ENCODE data around the gene NFIB.

The NFIB gene

DNA sequence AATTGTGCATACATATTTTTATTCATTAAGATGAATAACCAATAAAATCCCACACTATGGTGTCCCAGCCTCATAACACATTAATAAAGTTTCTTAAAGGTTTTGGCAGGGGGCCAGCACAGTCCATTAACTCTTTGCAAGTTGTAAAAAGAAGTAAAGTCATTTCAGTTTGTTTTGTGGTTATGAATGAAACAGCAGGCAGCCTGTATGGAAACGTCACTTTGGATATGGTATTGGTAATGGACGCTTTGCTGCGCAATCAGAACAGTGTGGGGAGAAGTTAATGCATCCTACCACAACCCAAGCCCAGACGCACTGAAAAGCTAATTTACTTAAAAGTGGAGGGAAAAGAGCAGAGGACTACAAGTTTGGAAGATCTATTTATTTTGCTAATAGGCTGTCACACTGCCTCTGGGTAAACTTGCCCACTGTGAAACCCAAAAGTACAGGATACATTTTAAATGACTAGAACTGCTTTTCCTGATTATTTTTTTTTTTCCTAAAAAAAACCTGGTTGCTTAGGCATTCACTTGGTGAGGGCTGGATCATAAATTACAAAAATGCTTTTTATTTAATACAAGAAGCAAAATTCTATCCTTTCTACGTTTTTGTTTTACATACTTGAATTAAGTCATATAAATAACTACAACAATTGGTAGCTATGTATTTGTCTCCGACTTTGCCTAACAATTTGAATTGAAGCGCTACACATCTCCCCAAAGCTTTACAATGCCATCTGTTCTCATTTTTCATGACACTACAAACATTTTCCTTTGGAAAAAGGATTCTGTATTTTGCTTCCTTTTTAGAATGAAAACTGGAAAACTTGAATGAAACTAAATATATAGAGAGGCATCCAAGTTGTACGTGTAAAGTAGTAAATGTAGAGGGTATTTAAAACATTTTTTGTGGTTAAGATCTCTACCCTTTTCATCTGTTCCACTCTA, 104.3 kb downstream of the NFIB start:
- peak; percentile 51 for DNase-seq

DNA sequence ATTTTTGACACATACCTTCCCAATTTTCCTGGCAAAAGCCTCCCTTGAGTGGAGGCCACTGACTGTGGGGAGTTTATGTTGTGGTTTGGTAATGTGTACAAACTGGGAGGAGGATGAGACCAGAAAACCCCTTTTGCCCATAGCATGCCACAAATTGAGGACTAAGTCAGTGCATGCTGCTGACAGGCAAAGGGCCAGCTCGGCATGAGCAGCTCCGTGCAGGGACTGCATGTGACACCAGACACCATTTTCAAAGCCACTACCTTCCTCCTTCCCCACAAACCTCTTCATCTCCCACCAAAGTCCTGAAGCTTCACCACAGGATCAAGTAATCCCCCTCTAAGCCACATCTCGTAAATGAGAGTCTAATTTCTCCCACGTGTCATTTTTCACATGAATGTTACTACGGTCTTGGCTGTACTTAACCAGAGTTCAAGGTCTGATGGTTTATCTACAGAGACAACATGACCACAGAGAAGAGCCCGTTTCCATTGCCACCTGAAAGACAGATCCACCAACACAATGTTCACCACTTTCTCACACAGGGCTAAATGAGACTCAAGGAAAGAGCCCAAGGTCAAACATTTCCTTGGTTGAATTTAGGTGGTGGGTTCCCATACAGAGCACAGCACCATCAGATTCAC, 106.5 kb downstream of the NFIB start:
- DNase-seq = no peak

DNA sequence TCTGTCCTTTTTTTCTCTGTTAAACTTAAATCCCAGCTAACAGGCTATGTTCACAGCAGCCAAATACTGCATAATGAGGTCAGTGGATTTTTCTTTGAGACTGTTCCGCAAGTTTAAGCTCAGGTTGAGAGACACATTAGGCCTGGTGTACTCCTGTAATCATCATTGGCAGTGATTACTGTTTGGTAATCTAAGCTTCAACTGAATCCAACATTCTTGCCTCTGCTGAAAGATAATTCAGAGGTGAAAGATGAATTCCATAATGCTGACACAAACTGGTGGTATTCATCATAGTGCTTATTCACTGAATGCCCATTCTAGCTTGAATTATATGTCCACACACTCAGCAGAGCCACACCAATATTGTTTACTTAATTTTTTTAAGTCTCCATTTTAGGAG, 108.5 kb downstream of the NFIB start:
- no peak for DNase-seq

DNA sequence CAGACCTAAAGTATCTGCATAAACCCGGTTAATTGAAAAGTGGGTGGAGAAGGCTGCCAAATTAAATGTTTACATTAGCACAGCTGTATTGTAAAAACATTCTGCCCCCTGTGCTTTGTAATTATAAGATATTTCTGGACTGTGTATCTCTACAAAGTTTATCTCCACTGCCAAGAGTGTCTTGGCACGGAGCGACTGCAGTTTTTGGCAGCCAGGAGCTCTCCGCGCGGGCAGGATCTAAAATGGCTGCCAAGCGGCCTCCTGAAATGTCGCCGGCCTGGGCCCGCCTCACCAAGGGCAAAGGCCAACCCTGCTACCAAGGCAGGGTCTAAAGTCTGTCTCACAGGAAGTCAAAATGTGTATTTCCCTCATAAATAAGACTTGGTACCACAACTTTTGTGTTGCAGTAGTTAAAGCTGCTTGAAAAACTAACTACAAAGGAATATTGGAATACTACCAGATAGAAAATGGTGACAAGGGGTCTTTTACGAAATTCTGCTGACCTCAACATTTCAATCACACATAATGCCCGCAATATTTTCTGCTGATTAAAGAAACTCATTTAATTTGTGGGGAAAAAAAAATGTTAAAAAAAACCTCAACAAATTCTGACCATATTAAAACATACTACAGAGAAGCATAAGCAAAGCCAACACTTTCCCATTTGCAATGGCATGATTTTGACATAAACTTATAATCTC, 110.4 kb downstream of the NFIB start:
- DNase-seq = no peak

DNA sequence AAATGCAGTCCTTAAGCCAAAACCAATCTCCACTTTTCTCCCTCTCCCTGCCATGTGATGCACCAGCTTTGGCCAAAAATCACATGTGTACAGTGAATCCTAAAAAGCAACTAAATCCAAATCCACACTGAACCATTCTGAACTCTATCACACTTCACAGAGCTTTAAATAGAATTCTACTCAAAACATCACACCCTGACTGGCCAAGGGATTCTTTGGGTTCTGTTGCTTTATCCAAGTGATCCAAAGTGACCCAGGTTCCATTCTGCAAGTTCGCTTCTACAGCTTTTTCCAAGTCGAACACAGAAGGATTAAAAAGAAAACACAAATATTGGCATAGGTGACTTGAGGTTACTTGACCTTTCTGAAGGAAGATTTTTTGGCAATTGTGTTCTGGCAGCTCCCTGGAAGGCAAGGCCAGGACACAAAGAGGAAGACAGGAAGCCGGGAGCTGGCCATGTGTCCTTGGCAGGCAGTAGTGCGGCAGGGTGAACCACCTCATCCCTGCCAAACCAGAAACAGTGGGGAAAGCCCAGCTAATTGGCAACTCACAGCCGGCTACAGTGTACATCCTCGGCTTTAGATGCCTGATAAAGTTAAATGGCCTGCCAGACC, 115.0 kb downstream of the NFIB start:
- DNase-seq = no peak

DNA sequence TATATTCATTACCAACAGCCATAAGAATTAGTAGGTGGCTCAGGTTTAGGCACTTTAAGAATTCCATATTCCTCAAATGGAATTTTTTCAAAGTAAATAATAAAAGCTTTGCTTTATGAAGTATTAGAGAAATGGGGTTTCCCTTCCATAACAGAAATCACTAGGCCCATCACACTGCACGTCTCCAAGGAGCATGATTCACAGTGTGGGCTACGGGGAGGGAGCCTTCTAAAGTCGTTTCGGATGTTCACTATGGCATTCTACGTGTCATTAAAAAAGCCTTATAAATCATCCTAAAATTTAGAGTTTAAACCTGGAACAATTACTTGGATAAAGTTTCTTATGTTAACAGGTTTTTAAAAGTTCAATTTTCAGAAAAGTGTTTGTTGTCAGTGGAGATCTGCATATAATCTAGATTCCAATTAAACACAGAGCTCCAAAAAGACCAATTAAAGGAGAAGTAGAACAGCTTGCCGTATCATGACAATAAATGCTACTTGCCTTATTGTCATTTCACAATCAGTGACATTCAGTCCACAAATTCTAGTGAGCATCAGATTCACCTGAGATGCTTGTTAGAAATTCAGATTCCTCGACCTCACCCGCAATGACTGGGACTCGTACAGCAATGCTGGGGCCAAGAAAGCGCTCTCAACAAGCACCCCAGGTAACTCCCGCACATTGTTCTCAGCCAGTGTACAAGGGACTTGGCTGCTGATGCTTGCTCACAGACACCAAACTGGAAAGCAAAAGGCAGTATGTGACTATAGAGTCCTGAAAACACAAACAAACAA, 115.7 kb downstream of the NFIB start:
- no peak for DNase-seq

DNA sequence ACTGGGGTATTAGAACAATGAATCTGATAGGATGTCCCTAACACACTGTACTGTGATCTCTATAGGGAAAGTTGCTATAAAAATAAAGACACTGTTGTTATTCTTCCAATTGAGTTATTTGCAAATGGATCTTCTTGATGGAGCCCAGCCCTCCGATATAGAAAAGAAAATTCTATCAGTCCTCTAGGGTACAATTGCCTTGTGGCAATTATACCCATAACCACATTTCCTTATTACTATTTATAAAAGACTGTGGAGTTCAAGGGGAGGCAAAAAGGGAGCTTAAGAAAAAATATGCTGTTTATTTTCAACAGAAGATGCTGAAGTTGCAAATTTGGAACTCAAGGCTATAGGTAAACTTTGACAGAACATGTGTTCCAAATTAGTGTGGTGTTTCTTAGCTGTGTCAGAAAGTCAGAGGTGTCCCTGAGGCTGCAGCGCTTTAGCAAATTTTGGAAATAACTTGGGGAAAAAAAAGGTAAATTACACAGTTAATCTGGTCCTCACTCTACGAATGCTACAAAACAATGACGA, 116.5 kb downstream of the NFIB start:
- DNase-seq = no peak

DNA sequence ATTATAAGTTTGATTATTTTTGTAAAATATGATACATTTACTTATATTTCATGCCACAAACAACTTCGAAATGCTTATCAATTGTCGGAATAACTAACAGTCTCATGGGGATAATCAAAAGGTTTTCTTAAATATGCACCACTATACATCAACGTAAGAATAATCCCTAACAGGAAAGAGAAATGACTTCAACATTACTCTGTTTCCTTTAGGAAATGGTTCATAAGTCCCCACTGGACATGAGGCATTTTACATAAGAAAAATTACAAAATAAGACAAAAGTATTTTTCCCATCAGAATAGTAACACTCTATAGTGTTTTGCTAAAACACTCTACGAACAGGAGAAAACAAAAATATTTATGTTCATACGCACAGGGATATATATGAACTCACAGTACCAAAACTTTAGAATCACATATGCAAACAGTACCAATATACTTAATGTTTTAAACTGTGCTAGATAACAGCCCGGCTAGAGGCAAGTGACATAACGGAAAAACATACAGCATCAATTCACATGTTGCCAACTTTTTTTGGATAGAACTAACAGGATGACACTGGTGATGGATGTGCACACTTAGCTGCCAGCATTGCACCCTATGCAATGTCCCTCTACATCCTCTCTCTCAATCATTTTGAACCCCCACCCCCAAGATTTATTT, 120.5 kb downstream of the NFIB start:
- DNase-seq = no peak

DNA sequence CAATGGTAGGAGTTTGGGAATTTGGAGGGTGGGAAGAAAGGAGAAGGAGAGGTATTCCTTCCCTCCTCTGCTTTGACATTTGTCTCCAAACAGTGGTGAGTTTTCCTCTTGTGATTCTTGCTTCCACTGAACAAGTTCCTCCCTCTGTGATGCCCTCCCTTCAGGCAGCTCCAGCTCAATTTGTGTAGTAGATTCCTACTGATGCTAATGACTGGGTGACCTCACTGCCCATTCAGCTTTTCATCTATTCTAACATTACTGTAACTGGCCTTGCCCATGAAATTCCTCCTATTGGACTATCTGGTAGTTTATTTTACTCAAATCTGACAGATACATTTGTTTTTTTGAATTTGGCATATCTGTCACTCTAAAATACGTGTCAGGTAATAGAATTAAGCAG, 121.4 kb downstream of the NFIB start:
- DNase-seq = no peak

DNA sequence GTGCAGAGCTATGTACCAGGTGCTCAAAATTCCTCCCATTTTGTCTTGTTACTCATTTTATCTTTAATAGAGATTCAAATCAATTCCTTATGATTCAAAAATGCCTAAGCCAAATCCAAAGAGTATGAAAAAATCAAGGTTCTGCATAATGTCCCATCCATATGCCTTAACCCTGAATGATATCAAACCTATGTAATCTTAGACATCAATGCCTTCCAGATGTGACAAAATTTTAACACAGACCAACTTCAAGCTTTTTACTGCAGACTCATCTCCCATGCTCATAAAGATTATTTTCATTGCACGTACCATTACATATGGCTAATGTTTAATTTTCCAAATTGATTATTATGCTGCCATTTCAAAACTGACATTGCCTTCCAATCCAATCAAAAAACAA, 122.4 kb downstream of the NFIB start:
- no peak for DNase-seq

DNA sequence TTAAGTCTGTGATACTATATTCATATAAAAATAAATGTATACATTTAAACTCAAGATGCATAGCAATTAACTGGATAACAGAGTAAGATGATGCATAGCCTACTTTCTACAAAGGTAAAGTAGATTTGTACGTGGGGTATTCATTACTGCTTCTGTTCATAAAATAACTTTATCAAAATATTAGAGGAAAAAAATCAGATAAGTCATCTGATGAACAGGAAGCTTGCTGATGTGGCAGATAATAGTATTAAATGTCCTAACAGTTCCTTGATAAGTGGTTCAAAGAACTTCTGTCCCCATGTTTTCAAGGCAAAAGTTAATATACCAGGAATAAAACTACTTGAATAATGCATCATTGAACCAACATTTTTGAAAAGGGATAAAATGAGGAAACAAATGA, 123.7 kb downstream of the NFIB start:
- no peak for DNase-seq

DNA sequence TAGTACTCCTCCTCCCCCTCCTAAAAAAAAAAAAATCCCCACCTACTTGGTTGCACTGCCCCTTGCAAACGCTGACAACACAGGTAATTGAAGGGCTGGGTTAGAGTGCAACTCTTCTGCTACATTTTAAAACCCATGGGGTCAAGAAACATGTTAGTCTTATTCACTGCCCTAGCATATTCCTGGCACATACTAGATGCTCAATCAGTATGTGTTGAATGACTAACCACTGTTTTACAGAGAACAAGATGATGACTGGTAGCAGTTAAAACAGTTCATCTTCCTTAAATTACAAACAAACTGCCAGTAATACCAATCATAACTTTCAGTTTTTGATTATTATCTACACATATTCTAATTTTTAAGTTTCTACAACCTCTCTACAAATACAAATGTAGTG, 124.4 kb downstream of the NFIB start:
- no peak for DNase-seq

DNA sequence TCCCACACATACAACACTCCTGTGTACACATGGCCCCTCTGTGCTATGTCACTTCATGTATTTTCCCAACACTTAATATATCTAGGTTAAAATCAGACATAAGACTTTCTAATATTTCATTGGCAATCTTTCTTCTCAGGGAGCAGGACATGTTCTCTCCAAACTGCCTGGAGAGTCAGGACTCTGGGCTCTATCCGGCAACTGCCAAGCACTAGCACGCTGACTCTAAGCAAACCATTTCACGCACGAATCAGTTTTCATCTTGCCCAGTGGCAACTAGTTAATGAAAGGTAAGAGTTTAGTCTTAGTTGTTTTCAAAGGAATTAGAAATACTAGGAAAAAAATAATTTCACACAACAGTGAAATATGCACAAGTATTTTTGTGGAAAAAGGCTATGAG, 124.8 kb downstream of the NFIB start:
- DNase-seq = no peak

DNA sequence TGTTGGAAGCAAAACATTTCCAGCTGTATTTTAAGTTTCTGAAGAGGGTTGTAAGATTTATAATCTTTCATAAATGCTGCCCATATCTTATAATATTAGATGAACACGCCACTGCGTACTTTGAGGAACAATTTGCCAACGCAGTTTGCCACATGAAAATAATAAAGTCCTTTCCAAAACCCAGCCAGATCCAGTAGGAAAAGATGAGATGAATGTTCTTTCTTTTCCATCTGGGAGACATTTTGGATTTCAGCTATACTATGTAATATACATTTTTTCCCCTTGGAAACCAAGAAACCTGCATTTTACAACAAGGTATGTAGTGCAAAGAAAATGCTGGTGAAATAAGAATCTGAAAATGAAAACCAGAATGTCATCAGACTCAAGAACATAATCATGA, 125.4 kb downstream of the NFIB start:
- no peak for DNase-seq

DNA sequence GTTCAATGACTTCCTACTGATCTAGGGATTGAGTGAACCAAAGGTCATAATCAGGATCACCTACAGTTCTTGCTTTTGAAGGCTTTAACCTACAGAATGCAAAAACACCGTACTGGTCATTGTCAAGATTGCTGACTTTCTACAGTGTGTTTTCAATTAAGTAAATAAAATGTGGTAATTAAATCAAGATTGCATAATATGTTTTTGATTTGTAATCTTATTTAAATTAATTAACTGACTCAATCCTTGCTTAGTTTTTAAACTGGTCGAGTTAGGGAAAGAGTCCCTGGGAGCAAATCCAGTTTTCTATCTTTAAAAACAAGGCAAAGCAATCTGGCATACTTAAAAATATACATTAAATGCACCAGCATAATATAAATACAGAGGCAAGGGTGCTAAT, 125.9 kb downstream of the NFIB start:
- DNase-seq = no peak

DNA sequence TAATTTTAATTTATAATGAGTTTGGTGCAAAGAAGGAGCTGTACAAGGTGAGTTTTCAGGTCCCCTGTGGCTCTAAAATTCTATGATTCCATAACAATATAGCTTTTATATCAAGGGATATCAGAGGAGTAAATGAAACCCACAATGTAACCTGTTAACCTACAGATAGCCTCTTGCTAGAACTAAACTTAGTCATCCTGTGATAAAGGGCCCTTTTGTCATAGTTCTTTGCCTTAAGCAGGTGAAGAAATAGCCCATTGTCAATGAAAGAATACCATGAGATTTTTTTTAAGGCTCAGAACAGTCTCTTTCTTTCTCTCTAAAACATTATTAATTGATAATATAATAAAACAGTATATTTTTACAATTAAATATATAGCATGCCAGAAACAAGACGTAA, 127.8 kb downstream of the NFIB start:
- DNase-seq = no peak

DNA sequence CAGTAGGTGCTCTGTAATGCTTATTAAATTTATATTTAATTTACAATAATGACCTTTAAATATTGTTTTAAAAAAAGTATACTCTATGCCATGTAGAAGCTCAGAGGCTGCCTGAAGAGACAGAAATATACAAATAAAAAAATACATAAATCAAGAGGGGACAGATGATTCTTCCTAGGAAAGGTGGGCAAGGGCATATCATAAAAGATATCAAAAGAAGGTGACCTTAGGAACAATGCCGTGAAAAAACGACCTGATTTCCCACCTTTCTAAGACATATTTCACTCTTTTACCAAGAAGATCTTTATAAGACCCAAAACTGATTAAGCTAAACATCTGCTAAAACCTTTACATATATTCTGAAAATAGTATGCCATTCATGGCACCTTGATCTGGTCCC, 128.9 kb downstream of the NFIB start:
- no peak for DNase-seq

DNA sequence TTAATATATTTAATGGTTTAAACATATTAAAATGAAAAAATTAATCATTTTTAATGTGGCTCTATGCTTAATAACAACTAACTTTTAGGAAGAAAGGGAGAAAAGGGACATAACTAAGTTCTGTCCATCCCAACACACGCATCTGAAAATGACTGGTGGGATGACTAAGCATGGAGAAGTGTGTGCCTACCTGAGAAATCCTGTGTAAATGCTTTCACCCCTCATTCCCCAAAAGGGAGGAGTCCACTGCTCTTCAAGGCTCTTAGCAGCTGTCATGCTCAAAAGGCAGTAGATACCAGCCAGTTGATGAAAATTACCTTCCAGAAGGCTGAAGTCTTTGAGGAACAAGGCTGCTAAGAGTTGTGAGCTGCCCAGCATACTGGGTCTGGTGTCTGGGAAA, 130.9 kb downstream of the NFIB start:
- DNase-seq = no peak

DNA sequence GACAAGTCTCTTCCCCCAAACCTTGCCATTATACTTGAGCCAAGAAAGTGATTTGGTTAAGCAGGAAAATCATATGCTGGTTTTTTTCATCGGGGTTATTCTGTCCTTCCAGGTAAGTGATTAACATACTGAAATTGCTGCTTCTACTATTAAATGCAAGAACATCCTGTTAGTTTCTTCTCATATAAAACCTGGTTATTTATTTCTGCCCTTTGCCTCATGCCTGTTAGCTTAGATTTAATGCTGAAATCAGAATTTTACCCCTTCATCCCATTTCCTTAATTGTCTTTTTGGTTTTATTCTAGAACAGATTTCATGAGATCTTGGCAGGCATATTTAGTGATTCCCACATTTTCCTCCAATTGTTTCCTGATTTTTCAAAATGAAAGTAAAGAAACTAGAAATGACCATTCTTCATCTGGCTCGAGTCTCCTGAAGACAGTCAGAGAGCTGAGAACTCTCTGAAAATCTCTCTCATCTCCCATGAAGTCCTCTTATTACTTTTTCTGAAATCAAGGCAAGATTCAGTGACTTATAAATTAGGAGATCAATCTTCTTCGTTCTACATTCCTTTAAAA, 132.9 kb downstream of the NFIB start:
- DNase-seq = no peak

DNA sequence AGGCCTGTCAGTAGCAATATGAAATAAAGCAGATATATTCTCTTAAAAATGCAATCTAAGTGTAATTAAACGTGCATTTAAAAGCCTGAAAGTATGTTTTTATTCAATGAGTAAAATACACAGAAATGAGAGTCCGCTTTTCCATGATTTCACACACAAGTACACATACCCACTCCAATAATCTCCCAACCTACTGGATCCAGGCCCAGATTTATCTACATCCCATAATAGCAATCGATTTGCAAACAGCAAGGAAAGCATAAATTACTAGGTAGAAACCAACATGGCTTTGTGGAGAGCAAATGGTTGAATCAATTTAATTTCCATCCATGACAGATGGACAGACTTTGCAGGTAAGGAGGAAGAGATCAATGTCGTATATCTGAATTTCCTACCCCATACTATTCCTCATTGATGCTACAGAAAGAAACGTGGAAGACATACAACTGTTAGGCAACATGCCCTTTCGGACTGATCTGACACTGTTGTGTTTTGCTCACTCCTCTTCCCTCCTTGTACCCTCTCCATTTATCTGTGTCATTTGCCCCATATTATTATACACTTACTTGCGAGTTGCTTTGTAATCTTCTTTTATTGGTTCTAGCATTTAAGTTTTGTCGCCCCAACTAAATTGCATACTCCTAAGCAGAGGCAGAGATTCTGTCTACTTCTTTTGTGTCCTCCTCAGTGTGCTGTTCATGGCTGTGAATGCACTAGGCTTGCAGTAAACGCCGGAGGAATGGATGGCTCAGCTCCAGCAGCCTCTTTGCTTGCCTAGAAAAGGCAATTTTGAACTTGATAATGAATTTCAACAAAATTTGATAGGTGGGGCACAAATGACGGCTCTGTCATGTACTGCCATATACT, 133.6 kb downstream of the NFIB start:
- DNase-seq = no peak

All from retina (tissue), 1 donor.